ENCODE results near the gene ATP10B. TPM values are rescaled to one million over a fixed set of nuclear protein-coding genes. Genes with fewer than 3 reads are reported as not detected.

The ATP10B gene
- total and polyA plus RNA-seq, 2 of the 13 experiments (the other 11 are each of a cell fraction or from before 2014, with no cell fraction given), result not detected

GRCh38 chr5:160697281-160697680 is 154.7 kb downstream of the ATP10B start:
- H3K27ac ChIP-seq (ENCODE audit: extremely low read length, insufficient read depth, low read length), result no peak overlapping the region
- H3K4me2 ChIP-seq (ENCODE audit: low read depth, low read length), result no peak overlapping the region
- no peaks in the 10 kb centered on the region for H4K20me1 ChIP-seq (ENCODE audit: insufficient read depth, low read length)
- intact Hi-C loops (cut with micrococcal nuclease; ENCODE audit: unreplicated experiment), result no loop called here
- ChIA-PET CTCF (ENCODE audit: low intra/inter-chr PET ratio, low total read pairs) (no interaction called here), POLR2A (no interaction called here)
- BruUV-seq (replicated peaks), result no TSS peak
- in situ Hi-C loops (cut with HindIII; ENCODE audit: extremely low pct_ligation_motif_present, low pct_unique_long_range_greater_than_20kb), result no loop called here
- DNase-seq (ENCODE audit: low spot score) (no peak), ATAC-seq (no peak), FAIRE-seq (no peak)
- no peaks in the 10 kb centered on the region for H3K79me2 ChIP-seq (ENCODE audit: insufficient read depth, low read length)
- H3K4me3 ChIP-seq (replicated peaks in 1 of 3; ENCODE audit: insufficient read depth in 1 of 3, low read depth in 2 of 3, low read length in 3 of 3), result no peak overlapping the region
- H3K9me3 ChIP-seq (ENCODE audit: low read length), result no peaks in the 10 kb centered on the region
- WGBS (ENCODE audit: low lambda C conversion rate), result 42% methylated on average over 3 of the region's 3 CpGs
- no peaks in the 10 kb centered on the region for H3K36me3 ChIP-seq (replicated peaks in 1 of 2; ENCODE audit: control insufficient read depth in 1 of 2, insufficient read depth in 2 of 2, low read length in 2 of 2)
- H3K4me1 ChIP-seq (ENCODE audit: insufficient read depth, low read length), result no peaks in the 10 kb centered on the region
- TF ChIP-seq ZBTB42 (CRISPR knock-in tag; IDR thresholded peaks at IDR 0.05) (no peak), CBX5 (CRISPR knock-in tag; IDR thresholded peaks at IDR 0.05; ENCODE audit: borderline replicate concordance) (no peak), ZC3H4 (CRISPR knock-in tag; IDR thresholded peaks at IDR 0.05; ENCODE audit: borderline replicate concordance) (no peak), ZNF556 (CRISPR knock-in tag; IDR thresholded peaks at IDR 0.05; ENCODE audit: borderline replicate concordance) (no peak), ZNF550 (CRISPR knock-in tag; IDR thresholded peaks at IDR 0.05; ENCODE audit: borderline replicate concordance) (no peak), ARNTL (CRISPR knock-in tag; IDR thresholded peaks at IDR 0.05) (no peak), ZNF850 (CRISPR knock-in tag; conservative IDR thresholded peaks at IDR 0.05) (no peak), STAT5B (CRISPR knock-in tag; IDR thresholded peaks at IDR 0.05) (no peak), ZNF407 (CRISPR knock-in tag; IDR thresholded peaks at IDR 0.05; ENCODE audit: not compliant biosample characterization) (no peak), MYNN (CRISPR knock-in tag; IDR thresholded peaks at IDR 0.05; ENCODE audit: low read depth) (no peak), ZBTB21 (CRISPR knock-in tag; IDR thresholded peaks at IDR 0.05) (no peak), ZFP82 (CRISPR knock-in tag; IDR thresholded peaks at IDR 0.05; ENCODE audit: borderline replicate concordance) (no peak)
- no peaks in the 10 kb centered on the region for H3K27me3 ChIP-seq (ENCODE audit: control insufficient read depth in 1 of 2, insufficient read depth in 2 of 2, low read length in 2 of 2)
- H3K9ac ChIP-seq (ENCODE audit: insufficient read depth, low read depth, low read length), result no peak overlapping the region
- no peak overlapping the region for H2AFZ ChIP-seq (ENCODE audit: low read length)
